Gastrocnemius medialis (tissue), 4 donors: ENCODE data around the gene ZBTB16. TPM values are rescaled to one million over a fixed set of nuclear protein-coding genes. Genes with fewer than 3 reads are reported as not detected.
A peak's percentile ranks its signal among the peaks of the same experiment; 100 is the strongest.

ENCODE experiments used
- ATAC-seq, 2 donors: fragments of 150-250 bp; one replicate each; pipeline ENCODE4 v1.9.1; 2016
- DNase-seq, 2 donors: peaks; one replicate each; pipeline ENCODE4 v3.0.0-alpha.2; 2019
- H3K27ac ChIP-seq, 4 donors: fragments of 200-600 bp; sonication (generic); 1 replicate in 1 of 4; 2 replicates in 3 of 4; pipeline ENCODE4 v1.5.1; 2016 to 2018; ENCODE audit warnings: mild to moderate bottlenecking in 2 of 4, moderate library complexity in 1 of 4
- H3K27me3 ChIP-seq, 3 donors: fragments of 200-600 bp; sonication (generic) in 2 of 3; 1 replicate in 1 of 3; 2 replicates in 2 of 3; pipeline versions ENCODE4 v1.5.1 to v1.6.0; 2016 to 2019; ENCODE audit warnings: mild to moderate bottlenecking in 1 of 3, moderate library complexity in 1 of 3
- H3K36me3 ChIP-seq, 2 donors: fragments of 200-600 bp; sonication (generic) in 1 of 2; one replicate each; pipeline ENCODE4 v1.5.1; 2017 to 2018
- H3K4me1 ChIP-seq, 2 donors: fragments of 200-600 bp; sonication (generic) in 1 of 2; one replicate each; pipeline ENCODE4 v1.5.1; 2016 to 2017; ENCODE audit warnings: mild to moderate bottlenecking in 2 of 2
- H3K4me3 ChIP-seq, 4 donors: fragments of 200-600 bp; sonication (generic) in 3 of 4; 1 replicate in 1 of 4; 2 replicates in 3 of 4; pipeline ENCODE4 v1.5.1; 2016 to 2019; ENCODE audit warnings: mild to moderate bottlenecking in 2 of 4
- H3K9me3 ChIP-seq, 3 donors: fragments of 200-600 bp; sonication (generic) in 2 of 3; 1 replicate in 1 of 3; 2 replicates in 2 of 3; pipeline ENCODE4 v1.5.1; 2016 to 2019
- POLR2A ChIP-seq, 2 donors: fragments of 450-650 bp; IDR thresholded peaks; one replicate each; pipeline ENCODE4 v1.6.1; 2017; ENCODE audit warnings: antibody characterized with exemption in 2 of 2, mild to moderate bottlenecking in 2 of 2, moderate library complexity in 2 of 2
- in situ Hi-C, 4 donors: fragments of 200-750 bp; cut with MboI; loops; one replicate each; pipeline versions ENCODE4 v1.15.0 to v1.8.0; 2017; ENCODE audit warnings: low sequenced_read_pairs in 4 of 4
- intact Hi-C: fragments of 100-400 bp; cut with DNase I; formaldehyde crosslinking; loops from one replicate; pipeline ENCODE4 v1.15.1; 2023; ENCODE audit warnings: low total_unique reads
- total RNA-seq, 4 donors: library from RNA; depleted of rRNA; stranded (reverse); fragments of >200 nt; gene quantifications; one replicate each; pipeline versions ENCODE4 v1.1.0 to v1.2.3, GENCODE V29; 2016
- TF ChIP-seq, protein P1 (sequence below), 5 experiments: fragments of 450-650 bp in 3 of 5; fragments of 200-600 bp in 2 of 5; sonication (generic) in 2 of 5; IDR thresholded peaks in 4 of 5; conservative IDR thresholded peaks in 1 of 5; 1 replicate in 4 of 5; 2 replicates in 1 of 5; pipeline ENCODE4 v1.5.1; 2016 to 2019; ENCODE audit warnings: antibody characterized with exemption in 5 of 5, mild to moderate bottlenecking in 3 of 5, moderate library complexity in 3 of 5

The ZBTB16 gene, protein sequence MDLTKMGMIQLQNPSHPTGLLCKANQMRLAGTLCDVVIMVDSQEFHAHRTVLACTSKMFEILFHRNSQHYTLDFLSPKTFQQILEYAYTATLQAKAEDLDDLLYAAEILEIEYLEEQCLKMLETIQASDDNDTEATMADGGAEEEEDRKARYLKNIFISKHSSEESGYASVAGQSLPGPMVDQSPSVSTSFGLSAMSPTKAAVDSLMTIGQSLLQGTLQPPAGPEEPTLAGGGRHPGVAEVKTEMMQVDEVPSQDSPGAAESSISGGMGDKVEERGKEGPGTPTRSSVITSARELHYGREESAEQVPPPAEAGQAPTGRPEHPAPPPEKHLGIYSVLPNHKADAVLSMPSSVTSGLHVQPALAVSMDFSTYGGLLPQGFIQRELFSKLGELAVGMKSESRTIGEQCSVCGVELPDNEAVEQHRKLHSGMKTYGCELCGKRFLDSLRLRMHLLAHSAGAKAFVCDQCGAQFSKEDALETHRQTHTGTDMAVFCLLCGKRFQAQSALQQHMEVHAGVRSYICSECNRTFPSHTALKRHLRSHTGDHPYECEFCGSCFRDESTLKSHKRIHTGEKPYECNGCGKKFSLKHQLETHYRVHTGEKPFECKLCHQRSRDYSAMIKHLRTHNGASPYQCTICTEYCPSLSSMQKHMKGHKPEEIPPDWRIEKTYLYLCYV
- total RNA-seq: 100 to 1,000 TPM; 156 to 250 (median 196) TPM

DNA sequence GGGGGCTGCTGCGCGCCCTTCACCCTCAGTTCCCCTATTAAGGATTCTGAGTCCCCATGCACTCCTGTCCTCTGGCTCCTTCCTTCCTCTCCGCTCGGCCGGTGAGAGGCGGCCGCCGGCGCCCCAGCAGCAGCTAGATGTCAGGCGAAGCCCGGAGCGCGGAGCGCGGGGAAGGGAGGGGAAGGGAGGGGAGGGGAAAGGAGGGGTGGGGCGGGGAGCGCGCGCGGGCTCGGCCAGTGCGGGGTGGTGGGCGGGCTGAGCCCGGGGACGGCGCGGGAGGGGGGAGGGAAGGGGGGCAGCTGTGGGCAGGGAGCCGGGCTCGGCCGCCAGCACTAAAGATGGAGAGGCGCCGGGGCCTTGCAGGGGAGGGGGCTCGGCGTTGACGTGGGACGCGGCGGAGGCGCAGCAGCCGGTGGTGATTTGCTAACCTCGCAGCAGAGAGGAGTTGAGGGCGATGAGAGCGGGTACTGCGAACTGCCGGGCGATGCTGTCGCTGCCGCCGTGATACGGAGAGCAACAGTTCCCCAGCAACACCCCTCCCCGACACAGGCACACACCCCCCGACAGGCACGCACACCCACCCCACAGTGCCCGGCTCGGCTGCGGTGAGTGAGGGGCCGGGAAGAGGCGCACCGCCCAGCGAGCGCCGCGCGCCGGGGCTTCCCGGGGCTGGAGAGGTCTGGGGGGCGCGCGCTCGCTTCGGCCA is at the start of gene ZBTB16:
TSS of gene ZBTB16 (plus strand) at position 434 of the 706 bp plus-strand sequence. CDS start 3,590 bp downstream, outside the sequence.
- peak within 1 kb of the TSS; percentile 68 to 100 (median 82) for H3K4me3 ChIP-seq
- H3K4me1 ChIP-seq: peaks cover 31 to 55% of the 10 kb centered on the region in 2 donors
- intact Hi-C loops: loop anchor here (2.0 to 5.0 kb wide), 3 partner anchors 139 to 199 kb away; no protein-coding TSS in a partner anchor

DNA sequence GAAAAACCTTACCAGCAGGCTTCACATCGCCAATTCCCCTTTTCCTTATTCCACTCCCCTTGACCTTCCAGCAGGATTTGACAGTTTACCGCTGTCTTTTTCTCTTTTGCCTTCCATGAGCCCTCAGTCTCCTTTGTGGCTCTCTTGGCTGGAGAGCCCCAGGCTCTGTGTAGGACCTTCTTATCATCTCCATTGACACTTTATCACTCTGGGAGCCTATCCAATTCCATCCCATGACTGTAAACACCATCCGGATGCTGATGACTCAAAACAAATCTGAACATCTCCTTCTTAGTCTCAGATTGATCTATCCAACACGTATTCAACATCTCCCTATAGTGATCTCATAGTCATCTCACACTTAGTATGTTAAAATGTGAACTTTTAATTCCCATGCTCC is 48.6 kb upstream of the ZBTB16 start:
- ATAC-seq: no peak
- H3K27ac ChIP-seq: no peak overlapping the region
- DNase-seq: no peak
- H3K27me3 ChIP-seq: no peaks in the 10 kb centered on the region
- no peaks in the 10 kb centered on the region for H3K4me1 ChIP-seq
- no peak overlapping the region for H3K4me3 ChIP-seq
- intact Hi-C loops: no loop called here
- TF ChIP-seq POLR2A (IDR thresholded peaks at IDR 0.05): no peak
- TF ChIP-seq, protein P1, sequence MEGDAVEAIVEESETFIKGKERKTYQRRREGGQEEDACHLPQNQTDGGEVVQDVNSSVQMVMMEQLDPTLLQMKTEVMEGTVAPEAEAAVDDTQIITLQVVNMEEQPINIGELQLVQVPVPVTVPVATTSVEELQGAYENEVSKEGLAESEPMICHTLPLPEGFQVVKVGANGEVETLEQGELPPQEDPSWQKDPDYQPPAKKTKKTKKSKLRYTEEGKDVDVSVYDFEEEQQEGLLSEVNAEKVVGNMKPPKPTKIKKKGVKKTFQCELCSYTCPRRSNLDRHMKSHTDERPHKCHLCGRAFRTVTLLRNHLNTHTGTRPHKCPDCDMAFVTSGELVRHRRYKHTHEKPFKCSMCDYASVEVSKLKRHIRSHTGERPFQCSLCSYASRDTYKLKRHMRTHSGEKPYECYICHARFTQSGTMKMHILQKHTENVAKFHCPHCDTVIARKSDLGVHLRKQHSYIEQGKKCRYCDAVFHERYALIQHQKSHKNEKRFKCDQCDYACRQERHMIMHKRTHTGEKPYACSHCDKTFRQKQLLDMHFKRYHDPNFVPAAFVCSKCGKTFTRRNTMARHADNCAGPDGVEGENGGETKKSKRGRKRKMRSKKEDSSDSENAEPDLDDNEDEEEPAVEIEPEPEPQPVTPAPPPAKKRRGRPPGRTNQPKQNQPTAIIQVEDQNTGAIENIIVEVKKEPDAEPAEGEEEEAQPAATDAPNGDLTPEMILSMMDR (IDR thresholded peaks at IDR 0.05 in 4 of 5, conservative IDR thresholded peaks at IDR 0.05 in 1 of 5): no peak
- in situ Hi-C loops: loop anchor here in 1 of 4 donors (25.0 kb wide), 1 partner anchor 751 kb away; no protein-coding TSS in a partner anchor
- H3K9me3 ChIP-seq: no peaks in the 10 kb centered on the region
- no peaks in the 10 kb centered on the region for H3K36me3 ChIP-seq

More for the DNA sequence above, at the start of gene ZBTB16:
- Histone ChIP-seq H3K27ac (peak within 1 kb of the TSS; percentile 94 to 99 (median 96)), H3K9me3 (no peaks in the 10 kb centered on the region), H3K27me3 (no peaks in the 10 kb centered on the region), H3K36me3 (peaks cover 0 to 20% of the 10 kb centered on the region in 2 donors)
- peak; percentile 93 to 98 for TF ChIP-seq POLR2A (IDR thresholded peaks at IDR 0.05)
- TF ChIP-seq, protein P1 (IDR thresholded peaks at IDR 0.05 in 4 of 5, conservative IDR thresholded peaks at IDR 0.05 in 1 of 5): peak in 3 of 5 experiments; percentile 41 to 76 (median 49)
- in situ Hi-C loops: loop anchor here in 1 of 4 donors (10.0 kb wide), 1 partner anchor 185 kb away; no protein-coding TSS in a partner anchor
- DNase-seq (peak; percentile 88 to 91), ATAC-seq (peak; percentile 22 to 28)

DNA sequence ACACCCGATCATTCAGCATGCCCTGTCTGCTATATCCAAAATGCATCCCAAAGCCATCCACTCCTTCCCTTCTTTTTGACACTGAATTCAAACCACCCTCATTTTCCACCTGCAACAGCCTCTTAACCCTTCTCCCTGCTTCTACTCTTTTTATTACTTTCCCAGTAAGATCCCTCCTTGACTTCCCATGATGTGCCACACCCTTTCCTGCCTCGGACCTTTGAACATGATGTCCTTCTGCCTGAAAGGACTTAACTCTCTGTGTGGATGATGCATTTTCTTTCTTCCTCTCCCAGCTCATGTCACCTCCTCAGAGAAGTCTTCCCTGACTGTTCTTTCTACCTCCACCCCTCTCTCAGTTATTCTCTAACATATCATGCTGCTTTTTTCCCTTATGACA is 48.1 kb upstream of the ZBTB16 start:
- in situ Hi-C loops: loop anchor here in 1 of 4 donors (25.0 kb wide), 1 partner anchor 751 kb away; no protein-coding TSS in a partner anchor
- TF ChIP-seq POLR2A (IDR thresholded peaks at IDR 0.05): no peak
- TF ChIP-seq, protein P1 (IDR thresholded peaks at IDR 0.05 in 4 of 5, conservative IDR thresholded peaks at IDR 0.05 in 1 of 5): no peak
- no peaks in the 10 kb centered on the region for H3K27me3 ChIP-seq
- no peak overlapping the region for H3K4me3 ChIP-seq
- ATAC-seq: no peak
- DNase-seq: no peak
- intact Hi-C loops: no loop called here
- H3K9me3 ChIP-seq: no peaks in the 10 kb centered on the region
- H3K27ac ChIP-seq: no peak overlapping the region
- no peaks in the 10 kb centered on the region for H3K36me3 ChIP-seq
- H3K4me1 ChIP-seq: no peaks in the 10 kb centered on the region

DNA sequence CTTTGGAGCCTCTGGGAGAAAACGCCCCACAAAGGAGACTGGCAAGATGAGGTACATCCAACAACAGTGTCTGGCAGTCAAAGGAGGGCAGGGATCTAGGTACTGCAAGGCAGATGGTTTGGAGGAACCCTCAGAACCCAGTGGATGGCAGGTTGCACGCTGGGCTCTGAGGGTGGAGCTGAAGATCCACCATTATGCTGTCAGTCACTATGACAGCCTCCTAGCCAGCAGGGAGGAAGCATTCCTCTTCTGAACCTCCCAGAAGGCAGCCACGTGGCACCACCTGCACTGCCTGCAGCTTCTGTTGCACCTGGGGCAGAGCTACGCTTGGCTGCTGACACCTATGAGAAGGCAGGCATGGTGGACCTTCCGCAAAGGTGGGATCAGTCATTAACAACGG is 44.4 kb upstream of the ZBTB16 start:
- Histone ChIP-seq H3K4me1 (peaks cover 0 to 4% of the 10 kb centered on the region in 2 donors), H3K36me3 (no peaks in the 10 kb centered on the region), H3K9me3 (no peaks in the 10 kb centered on the region), H3K27me3 (no peaks in the 10 kb centered on the region), H3K27ac (no peak overlapping the region), H3K4me3 (no peak overlapping the region)
- DNase-seq (no peak), ATAC-seq (no peak)
- TF ChIP-seq POLR2A (IDR thresholded peaks at IDR 0.05): no peak
- TF ChIP-seq, protein P1 (IDR thresholded peaks at IDR 0.05 in 4 of 5, conservative IDR thresholded peaks at IDR 0.05 in 1 of 5): no peak
- intact Hi-C loops: no loop called here
- in situ Hi-C loops: loop anchor here in 1 of 4 donors (25.0 kb wide), 1 partner anchor 747 kb away; no protein-coding TSS in a partner anchor
